ENCODE data around the gene AGXT.

Gene AGXT

GRCh38 chr2:240868286-240869108, at the start of gene AGXT:
AGXT (plus strand) TSS chr2:240868824; CDS start chr2:240868866, 42 bp downstream.
- peak; percentile 15 for DNase-seq

- DNase-seq = no peak
Measured at GRCh38 chr2:240819126-240819857, 49.3 kb upstream of the AGXT start.

- no peak for DNase-seq
Measured at GRCh38 chr2:240819858-240820606, 48.6 kb upstream of the AGXT start, which contains the start of gene KIF1A. KIF1A (minus strand) TSS chr2:240820219; CDS start chr2:240797752, 22,467 bp downstream.

- no peak for DNase-seq
Measured at GRCh38 chr2:240820607-240821428, 47.8 kb upstream of the AGXT start.

- DNase-seq = no peak
Measured at GRCh38 chr2:240821429-240821778, 47.2 kb upstream of the AGXT start.

- no peak for DNase-seq
Measured at GRCh38 chr2:240822280-240822847, 46.3 kb upstream of the AGXT start.

- no peak for DNase-seq
Measured at GRCh38 chr2:240823449-240824336, 44.9 kb upstream of the AGXT start.

GRCh38 chr2:240825476-240825875, 43.1 kb upstream of the AGXT start:
- no peak for DNase-seq

- no peak for DNase-seq
Measured at GRCh38 chr2:240831594-240832204, 36.9 kb upstream of the AGXT start.

GRCh38 chr2:240832205-240832727, 36.4 kb upstream of the AGXT start:
- DNase-seq = peak; percentile 96

GRCh38 chr2:240832921-240833494, 35.6 kb upstream of the AGXT start:
- no peak for DNase-seq

GRCh38 chr2:240833724-240834285, 34.8 kb upstream of the AGXT start:
- no peak for DNase-seq

- DNase-seq = no peak
Measured at GRCh38 chr2:240834377-240834975, 34.1 kb upstream of the AGXT start.

- DNase-seq = no peak
Measured at GRCh38 chr2:240835528-240835927, 33.1 kb upstream of the AGXT start.

GRCh38 chr2:240836781-240837467, 31.7 kb upstream of the AGXT start:
- no peak for DNase-seq

GRCh38 chr2:240837621-240838020, 31.0 kb upstream of the AGXT start:
- no peak for DNase-seq

GRCh38 chr2:240839152-240840143, 29.2 kb upstream of the AGXT start:
- DNase-seq = no peak

All from hematopoietic multipotent progenitor cell treated with erythropoietin and hydrocortisone succinate and interleukin-3 and kit ligand, for 6 days (in vitro differentiated cells).